Hematopoietic multipotent progenitor cell treated with erythropoietin and hydrocortisone succinate and interleukin-3 and kit ligand, for 15 days (in vitro differentiated cells): ENCODE results near the gene UNCX.

Source experiments
- DNase-seq: peaks from one replicate; pipeline ENCODE4 v3.0.0-alpha.2; 2015; ENCODE audit warnings: low spot score

UNCX gene

DNA sequence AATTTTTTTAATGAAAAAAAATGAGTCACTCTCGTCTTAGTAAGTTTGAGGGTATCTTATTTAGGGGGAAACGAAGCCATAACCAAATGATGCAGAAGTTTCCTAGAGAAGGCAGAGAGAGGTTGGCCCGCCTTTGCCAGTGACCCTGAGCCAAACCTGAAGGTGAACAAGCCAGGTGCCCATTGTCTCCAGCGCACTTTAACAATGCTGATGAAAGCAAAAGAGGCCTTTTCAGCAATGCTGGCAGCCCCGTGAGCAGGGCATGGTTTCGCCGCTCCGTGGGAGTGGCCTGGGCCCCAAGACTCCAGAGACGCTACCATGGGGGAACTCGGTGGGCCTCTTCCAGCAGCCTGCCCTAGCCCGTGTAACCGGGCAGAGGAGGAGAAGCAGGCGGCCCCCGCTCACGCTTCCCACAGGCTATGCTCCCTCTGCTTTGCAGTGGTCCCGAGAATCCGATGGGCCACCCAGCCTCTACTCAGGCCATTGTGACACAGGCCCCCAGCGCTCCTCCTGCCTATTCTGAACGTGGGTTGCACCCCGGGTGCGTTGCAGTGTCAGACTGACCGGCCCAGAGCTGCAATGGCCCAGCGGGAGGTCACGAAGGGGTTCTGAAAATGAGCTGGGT is 14.0 kb upstream of the UNCX start:
- no peak for DNase-seq

DNA sequence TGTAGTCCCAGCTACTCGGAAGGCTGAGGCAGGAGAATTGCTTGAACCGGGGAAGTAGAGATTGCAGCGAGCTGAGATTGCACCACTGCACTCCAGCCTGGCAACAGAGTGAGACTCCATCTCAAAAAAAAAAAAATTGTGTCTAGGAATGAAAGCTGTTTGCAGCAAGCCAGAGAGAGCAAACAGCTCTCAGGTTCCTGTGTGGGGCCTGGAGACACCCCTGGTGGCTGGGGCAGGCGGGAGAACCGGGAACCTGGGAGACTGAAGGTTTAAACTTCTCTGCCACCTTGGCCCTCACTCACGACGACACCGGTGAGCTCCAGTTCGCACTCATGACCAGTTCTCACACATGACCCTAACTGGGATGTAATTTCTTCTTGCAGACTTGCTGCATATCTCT is 13.2 kb upstream of the UNCX start:
- no peak for DNase-seq

DNA sequence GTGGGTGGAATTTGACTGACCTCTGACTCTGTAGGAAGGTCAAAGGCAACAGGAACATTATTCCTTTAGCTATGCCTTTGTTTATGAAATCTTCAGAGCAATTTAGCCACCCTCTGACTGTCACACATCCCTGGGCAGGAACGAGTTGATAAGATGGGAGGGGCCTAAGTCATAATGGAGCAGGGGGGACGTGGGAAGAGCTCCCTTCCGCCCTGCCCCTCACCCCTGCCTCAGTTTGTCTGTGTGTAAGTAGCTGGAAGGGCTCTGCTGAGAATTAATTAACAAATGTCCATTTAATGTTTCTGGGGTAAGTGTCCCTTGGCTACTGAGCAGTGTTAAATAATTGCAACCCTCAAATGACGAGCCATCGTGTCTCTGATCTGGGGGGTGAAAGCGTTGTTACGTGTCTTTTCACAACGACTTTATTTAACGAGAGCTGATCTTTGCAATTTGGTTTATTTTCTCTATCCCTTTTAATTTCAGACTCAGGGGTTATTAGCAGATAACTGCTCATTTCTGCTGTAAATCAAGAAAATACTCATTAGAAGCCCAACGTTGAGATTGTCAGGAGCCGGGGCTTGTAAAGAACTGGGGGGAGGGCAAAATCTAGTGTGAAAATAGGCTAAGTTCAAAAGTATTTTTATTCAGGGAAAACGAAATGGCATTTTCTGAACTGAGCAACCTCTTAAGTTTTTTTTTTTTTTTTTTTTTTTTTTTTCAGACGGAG is 12.5 kb upstream of the UNCX start:
- no peak for DNase-seq

DNA sequence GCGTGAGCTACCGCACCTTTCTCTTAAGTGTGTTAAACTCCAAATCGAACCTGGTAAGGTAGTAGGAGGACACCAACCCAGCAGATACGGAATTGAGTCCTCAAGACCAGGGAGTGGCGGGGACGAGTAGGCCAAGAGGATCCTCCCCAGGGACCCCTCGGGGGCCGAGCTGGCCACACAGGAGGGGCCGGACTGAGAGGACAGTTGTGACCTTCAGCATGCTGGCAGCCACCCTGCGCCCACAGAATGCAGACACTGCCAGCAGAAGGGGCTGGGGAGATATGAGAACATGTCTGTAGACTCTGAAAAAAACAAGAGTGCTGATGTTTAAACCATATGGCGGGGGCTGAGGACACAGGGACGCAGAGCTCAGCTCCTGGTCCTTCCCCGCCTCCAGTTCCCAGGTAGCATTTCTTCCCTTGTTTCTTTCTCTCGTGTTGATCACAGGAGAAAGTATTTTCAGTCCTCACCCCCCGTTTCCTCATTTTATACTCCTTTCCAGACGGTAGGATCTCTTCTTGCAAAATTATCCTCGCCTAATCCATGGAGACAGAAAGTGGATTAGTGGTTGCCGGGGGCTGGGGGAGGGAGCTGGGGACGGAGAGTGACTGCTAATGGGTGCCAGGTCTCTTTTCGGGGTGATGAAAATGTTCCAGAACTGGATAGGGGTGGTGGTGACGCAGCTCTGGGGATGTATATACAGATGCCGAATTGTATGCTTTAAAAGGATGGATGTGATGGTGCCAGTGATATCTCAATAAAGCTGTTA is 11.5 kb upstream of the UNCX start:
- DNase-seq: no peak

DNA sequence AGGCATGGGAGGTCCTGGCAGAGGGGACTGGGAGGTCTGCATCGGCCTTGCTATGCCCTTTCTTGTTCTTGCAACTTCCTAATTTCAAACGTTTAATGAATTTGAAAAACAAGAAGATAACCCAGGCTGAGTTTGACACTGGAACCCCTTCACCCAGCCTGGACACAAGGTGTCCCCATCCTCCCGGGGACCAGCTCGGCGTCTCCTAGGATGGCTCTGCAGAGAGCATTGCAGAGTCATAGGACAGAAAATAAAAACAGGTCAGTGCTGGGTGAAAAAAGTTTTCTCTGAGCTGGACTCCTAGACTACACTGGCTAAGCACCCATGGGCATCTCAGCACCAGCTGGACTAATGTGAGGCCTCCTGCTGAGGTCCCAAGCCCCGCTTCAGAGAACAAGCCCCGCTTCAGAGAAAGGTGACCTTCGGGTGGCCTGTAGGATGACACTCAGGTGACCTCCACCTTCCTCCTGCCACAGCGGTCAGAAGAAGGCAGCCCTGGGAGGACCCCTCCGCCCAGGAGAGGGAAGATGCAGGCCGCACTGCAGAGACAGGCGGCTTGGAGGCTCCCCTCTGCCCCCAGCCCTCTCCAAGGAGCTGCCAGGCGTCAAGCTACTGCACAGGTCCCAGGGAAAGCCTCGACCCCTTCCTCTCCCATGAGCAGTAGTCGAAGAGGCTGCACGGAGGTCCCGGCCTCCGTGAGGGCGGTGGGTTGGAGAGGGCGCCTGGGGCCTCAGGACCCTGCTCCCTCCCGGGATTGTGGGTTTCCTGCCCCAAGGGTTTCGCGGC is 9.3 kb upstream of the UNCX start:
- no peak for DNase-seq

DNA sequence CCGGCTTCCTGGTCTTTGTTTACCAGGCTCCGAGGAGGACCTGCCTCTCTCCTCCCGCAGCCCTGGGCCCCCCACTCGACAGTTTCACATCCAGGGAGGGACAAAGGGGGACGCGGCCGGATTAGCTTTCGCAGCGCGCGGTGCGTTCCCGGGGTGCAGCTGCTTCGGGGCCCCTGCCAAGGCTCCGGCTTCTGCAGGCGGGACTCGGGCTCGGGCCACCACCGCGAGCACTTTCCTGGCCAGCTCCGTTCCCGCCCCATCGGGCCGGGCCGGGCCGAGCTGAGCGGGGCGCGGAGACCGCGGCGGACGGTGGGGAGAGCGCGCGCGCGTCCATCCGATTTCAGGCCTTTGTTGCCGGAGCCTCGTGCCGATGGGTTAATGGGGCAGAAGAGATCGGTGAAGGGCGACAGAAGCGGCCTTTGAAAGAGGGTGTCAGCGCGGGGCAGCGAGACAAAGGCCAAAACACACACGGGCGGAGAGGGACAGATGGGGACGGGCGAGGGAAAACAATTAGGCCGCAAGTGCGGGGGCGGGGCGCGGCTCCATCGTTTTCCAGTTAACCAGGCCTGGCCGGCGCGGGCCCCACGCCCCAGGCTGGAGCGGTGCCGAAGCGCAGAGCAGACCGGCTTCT is 8.5 kb upstream of the UNCX start:
- DNase-seq: no peak

DNA sequence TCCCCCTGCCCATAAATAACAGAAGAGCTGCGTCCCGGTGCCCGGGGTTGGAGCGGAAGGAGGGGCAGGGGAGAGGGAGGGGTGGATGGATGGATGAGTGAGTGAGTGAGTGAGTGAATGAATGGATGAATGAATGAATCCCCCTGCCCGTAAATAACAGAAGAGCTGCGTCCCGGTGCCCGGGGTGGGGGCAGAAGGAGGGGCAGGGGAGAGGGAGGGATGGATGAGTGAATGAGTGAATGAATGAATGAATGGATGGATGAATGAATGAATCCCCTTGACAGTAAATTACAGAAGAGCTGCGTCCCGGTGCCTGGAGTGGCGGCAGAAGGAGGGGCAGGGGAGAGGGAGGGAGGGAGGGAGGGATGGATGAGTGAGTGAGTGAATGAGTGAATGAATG is 7.6 kb upstream of the UNCX start:
- DNase-seq: no peak

DNA sequence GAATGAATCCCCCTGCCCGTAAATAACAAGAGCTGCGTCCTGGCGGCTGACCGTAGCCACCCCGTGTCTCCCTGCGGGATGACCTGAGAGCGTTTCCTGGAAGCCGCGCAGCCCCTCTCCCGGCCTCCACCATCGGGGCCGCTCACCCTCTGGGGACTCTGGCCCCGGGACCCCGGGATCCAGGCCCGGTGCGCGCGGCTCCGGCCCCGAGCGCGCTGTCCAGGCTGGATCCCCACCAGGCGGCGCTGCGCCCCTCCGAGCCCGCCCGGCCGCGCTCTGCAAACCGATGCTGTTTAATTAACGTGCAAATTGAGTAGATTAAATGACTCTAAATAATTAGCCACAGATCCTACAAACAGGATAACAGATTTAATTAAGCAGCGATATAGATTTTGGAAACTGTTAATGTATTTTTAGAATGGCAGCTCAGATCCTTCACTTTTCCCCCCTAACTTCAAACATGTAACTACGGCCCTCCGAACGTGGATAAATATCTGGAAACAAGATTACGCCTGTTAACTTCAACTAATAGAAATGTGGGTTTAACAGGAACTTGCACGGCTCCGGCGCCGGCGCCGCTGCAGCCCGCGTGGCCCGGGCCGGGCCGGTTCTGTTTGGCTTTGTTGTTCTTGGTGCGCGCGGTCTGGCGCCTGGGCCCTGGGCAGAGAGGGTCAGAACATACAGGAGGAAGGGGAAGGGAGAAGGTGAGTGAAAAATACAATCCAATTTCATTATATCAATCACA is 7.1 kb upstream of the UNCX start:
- peak; percentile 25 for DNase-seq

DNA sequence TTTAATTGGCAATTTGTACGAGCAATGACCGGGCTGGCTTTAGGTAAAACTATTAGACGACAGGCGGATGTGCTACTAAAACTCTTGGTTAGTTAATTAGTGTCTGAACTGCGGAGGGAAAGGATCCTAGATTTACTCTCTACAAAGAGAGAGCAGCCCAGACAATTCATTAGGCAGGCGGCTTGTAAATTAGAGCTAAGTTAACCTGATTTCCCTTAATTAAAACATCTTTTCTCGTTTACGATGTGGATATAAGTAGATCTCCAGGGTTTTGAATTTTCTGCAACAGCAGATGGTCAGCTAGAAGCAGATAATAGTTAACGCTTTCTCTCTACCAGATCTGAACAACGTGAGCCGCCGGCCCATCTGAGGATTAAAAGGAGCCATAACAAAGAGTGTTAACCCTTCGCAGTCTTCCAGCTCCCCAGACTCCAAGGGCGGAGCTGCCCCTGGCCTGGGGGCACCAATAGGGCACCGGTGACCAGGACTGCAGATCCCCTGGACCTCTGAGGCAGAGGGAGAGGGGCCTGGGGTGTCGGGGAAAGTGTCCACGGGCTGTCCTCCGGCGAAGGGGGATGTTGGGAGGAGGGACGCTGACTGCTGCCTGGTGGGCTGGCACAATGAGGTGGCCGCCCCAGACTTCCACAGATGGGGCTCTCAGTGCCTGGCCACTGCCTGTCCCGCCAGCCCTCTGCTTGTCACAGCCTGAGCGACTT is 6.3 kb upstream of the UNCX start:
- no peak for DNase-seq

DNA sequence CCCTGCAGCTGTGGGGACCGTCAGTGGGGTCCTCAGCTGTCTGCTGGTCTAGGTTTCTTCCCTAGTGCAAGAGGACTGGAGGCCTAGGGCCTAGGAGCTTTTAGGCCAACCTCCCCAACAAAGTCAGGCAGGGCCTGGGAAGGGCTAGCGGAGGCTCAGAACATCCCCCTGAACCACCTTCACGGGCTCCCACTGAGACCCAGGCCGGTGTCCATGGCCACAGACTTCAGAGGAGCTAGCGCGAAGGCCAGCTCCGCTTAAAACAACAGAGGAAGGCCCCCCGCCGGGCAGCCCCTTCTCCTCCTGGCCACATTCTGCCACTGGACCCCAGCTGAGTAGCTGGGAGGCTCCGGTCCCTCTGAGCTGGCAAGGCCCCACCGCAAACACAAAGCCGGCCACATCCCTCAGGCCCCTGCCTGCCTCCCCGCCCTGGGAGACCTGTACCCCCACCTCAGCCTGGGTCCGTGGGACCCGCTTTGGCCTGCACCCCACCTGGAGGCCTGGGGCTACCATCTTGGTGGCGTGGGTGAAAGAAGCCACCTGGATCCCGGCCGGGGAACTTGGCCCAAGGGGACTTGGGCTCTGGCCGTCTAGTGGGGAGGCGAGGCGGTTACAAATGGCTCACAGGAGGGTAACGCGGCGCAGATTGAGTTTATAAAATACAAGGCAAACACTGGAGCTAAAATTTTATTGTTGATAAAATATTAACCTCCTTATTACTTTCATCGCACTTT is 5.4 kb upstream of the UNCX start:
- no peak for DNase-seq

DNA sequence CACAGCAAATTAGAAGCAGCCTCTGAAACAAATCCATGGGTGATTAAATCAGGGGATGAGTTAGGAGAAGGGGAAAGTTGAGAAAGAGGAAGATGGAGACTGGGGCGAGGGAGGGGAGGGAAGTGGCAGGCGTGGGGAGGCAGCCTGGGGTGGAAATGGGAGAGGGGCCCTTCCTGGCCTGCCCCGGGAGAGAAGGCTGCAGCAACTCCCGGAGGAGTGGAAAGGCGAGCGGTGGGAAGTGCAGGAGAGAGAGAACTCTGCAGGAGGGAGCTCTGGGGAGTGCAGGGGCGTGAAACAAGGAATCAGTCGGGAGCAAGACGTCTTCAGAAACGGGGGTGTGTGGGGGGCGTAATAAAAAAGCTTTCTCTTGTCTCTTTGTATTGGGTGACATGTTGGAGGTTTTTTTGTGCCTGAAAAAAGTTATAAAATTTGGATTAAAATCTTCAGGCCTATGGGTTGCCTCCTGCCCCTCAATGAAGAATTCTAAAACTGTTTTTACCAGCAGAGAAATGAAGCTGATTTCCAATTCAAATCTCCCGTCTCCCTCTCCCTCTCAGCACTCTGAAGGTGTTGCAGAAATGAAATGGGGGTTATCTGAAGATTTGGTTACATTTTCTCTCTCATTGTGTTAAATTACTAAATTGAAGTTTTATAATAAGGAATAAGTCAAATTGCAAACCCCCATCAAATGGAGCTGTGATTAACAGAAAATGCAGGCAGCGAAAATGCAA is 4.7 kb upstream of the UNCX start:
- DNase-seq: no peak

DNA sequence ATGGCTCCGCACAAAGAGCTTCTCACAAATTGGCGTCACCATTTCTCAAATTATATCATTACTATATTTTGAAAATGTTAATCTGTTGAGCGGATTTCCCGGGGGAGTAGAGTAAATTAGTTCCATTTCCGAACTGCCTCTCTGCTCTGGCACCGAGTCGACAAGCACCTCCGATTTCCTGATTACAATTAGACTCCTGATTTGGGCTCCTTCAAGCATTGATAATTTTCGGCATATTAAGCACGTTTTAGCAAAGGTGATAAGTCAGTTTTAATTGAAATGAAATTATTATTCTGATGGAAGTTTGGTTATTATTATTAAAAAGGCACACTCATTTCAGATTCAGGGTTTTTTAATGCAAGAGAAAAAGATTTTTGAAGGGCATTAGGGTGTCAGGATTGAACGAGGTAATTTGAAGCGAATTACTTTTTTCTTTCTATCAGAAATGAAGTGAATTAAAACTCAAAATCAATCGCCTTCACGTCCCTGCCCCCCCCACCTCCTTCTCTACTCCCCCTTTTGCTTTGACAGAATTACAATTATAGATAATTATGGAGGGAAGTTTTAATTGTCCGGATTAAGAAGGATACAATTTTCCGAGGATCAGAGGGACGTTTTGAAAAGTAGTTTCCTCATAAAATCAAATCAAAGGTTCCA is 4.0 kb upstream of the UNCX start:
- DNase-seq: no peak

DNA sequence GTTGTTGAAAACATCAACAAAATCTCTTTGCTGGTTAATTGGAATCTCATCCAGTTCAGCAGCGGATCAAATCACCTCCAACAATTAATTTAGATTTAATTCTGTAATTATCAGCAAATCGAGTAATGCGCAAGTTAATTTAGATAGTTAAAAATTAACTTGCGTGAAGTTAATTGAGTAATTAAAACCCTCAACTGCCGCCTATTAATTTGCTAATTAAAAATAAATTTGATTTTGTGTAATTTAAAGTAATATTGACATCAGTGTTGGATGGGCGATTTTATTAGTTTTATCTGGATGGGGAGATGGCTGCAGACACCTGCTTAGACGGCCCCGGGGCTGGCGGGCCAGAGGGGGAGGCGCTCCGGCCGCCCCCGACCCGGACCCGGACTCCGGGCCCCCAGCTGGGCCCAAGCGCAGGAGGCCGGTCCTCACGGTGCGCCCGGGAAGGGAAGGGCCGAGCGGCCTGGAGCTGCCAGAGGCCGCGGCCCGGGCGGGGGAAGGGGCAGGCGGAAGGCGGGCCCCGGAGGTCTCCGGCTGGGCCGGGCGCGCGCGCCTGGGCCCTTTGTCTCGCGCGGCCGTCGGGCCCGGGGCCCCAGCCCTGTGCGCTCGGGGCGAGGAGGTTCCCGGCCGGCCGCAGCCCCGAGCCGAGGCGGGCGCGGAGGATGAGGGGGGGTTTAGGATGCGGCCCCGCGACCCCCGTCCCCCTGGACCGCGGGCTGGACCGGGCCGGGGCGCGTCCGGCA is 3.3 kb upstream of the UNCX start:
- no peak for DNase-seq

DNA sequence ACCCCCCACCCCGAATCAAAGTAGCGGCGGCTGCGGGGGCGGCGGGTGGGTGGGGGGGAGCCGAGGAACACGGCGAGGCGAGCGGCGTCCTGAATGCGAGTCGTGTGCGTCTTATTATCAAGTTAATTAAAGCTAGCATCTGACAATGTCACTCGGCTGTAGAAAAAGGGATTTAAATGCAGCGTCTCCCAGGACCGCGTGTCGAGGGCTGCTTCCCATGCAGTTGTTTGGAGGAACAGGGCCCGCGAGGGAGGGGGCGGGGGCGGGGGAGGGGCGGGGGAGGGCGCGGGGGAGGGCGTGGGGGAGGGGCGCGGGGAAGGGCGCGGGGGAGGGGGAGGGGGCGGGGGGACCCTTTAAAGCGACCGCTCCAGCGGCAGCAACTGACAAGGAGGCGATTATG is 2.7 kb upstream of the UNCX start:
- no peak for DNase-seq

DNA sequence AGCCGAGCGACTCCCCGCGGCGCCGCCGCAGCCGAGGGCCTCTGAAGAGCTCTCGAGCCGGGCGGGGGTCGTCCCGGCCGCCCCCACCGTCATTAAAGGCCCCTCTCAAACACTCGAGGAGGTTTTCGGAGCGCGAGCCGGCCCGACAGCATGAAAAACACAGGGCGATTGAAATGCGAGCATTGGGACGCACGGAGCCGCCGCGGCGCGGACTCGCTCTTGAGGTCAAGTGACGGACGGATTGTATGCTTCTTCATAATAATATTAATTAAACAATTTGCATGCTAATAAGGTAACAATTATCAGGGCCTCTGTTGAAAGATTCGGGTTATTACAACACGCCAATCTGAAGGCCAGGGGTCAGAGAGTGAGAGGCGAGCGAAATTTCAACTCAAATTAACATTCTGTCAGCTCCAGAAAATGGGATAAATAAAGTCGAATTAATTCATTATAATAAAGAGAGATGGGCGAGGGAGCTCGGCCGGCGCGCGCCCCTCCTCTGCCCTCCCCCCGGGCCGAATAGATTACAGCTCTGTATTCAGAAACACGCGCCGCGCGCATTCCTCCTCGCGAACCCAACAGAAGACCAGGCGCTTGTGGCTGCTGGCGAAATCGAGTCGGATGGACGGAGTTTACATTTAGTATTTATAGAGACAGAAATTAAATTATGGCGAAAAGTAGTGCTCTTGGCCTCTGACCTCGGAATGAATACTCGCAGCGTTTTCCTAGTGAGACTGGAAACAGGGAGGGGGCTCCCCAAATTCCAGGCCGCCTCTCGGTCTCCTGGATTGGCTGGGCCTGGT is 2.1 kb upstream of the UNCX start:
- no peak for DNase-seq

DNA sequence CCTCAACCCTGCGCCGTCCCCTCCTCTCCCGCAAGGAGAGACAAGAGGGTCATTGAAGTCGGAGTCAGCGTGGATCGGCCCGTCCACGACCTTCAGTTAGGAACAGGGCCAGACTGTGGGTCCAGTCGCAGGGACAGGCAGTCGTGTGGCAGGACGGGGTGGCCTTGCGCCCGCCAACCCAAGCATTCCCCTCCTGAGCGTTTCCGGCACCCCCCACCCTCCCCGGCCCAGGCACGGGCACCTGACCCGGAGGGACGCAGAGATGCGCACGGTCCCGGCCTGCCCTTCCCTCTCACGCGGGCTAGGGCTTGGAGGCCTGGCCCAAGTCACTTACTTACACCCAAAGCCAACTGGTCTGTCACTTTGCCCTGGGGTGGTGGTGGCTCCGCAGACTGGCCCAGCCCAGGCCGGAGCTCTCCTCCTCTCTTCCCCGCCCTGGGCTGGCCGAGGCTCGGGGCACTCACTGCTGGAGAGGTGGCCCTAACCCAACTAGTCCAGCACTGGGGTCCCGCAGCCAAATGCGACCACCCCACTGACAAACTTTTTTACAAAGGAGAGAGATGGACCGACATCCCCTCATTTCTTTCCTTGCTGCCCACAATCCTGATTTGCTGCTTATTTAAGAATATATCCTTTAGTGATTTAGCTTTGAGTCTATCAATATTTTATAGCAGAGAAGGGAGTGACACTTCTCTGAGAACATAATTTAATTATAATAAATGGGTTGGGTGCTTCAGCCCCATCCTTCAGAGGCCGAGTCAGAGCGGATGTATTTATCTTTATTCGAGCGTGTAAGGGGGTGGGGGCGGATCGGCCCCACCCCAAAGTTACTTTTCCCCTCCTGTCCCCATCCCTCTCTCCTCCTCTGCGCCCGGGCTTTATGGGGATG is 1.2 kb upstream of the UNCX start:
- no peak for DNase-seq
